HG03521 (cell line): ENCODE data around the gene CLNK.

ENCODE experiments used
- ATAC-seq: cut with Tn5 transposase; IDR thresholded peaks from one replicate; pipeline ENCODE4 v1.9.1; 2021; ENCODE audit warnings: mild to moderate bottlenecking, moderate library complexity; ENCODE audit not compliant: unreplicated experiment

Gene CLNK

DNA sequence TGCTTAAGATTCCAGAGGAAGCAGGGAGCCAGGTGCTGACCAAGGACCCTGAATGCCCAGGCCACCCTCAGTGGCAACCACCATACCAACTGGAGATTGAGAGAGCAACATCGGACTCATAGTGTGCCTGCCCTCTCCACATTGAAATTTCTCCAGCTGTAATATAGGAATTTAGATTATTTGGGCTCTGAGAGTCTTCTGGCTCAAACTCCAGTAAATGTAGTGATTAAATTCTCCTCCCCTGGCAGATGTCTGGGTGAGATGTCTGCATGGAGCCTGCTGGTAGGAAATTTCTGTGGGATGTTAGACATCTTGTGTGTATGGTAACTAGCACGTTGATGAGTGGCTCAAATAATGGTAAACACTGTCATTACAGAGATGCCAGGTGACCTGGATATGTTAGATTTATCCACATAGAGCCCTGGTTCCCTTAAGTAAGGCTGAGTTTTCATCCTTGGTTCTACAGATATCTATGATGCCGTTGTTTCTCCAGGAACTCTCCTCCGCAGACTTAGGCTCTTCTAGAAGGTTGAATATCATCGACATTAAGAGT lies 70.6 kb downstream of the CLNK start:
- ATAC-seq = no peak

DNA sequence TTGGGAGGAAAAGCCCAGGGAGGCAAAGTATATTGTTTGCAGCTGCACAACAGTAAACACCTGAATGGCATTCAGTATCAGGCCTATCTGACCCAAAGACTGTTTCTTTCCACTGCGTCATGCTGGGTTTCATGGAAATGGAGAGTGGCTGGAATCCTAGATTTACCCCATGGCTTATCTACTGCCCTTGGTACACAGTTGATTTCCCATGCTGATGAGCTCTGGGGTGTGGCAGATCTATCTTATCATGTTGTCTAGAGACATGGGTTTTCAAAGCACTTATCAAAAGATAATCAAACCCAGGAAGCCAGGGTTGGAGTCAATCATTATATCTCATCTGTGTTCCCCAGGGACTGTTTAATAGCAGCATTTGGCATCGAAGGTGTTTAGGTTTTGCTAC lies 72.1 kb downstream of the CLNK start:
- no peak for ATAC-seq

DNA sequence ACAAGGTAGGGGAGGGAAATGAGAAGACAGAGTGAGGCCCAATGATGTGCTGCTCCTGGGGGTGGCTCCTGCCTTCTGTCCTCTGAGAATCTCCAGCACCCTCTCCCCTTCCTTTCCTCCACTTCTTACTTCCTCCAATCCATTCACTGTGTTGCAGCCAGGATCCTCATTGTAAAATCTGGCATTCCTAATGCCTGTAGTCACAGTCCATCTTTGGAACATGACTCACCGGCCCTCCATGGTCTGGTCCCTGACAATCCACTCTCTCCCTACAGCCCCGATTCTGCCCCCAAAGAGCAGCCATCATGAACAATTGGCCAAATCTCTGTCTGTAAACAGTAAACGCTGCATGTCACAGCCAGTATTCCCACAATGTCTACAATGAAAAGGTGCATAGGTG lies 72.9 kb downstream of the CLNK start:
- no peak for ATAC-seq

DNA sequence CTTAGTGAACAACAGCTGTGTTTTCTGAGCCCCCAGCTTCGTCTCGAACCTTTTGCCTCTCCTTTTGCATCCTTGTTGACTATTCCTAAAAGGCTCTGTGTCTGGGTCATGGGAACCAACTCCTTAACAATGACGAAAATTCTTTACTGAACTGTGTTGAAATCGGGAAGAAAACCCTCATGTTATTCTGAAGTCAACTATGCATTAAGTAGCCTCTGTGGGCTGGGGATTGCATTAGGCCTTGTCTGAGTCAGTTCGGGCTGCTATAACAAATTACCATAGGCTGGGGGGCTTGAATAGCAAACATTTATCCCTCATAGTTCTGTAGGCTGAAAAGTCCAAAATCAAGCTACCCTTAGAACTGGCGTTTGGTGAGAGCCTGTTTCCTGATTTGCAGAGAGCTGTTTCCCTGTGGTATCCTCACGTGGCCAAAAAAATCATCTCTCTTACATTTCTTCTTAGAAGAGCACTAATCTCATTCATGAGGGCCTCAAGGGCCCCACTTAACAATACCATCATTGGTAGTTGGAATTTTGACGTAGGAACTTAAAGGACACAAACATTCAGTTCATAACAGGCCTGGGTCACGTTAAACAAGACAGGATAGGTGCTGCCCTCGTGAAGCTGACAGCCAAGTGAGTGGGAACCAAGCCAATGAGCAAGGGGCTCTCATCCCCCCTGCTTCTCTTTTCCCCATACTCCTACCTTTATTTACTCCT lies 75.9 kb downstream of the CLNK start:
- no peak for ATAC-seq

DNA sequence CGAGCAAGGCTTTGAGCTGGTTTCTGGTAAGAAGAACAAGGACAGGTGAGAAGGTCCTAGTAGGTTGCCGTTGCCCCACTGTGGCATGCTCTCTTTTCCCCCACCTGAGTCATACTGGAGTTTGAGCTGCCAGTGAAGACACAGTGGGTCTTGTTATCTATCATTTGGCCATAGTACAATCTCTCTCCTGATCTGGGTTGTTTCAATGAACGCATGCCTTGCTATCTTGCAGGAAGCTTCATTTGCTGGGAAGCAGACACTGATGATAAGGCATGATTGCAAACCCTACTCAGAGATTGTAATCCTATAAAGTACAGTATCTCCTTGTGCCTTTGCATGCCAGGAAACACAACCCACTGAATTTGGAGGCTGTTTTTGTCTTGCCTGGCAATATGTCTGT lies 77.4 kb downstream of the CLNK start:
- no peak for ATAC-seq

DNA sequence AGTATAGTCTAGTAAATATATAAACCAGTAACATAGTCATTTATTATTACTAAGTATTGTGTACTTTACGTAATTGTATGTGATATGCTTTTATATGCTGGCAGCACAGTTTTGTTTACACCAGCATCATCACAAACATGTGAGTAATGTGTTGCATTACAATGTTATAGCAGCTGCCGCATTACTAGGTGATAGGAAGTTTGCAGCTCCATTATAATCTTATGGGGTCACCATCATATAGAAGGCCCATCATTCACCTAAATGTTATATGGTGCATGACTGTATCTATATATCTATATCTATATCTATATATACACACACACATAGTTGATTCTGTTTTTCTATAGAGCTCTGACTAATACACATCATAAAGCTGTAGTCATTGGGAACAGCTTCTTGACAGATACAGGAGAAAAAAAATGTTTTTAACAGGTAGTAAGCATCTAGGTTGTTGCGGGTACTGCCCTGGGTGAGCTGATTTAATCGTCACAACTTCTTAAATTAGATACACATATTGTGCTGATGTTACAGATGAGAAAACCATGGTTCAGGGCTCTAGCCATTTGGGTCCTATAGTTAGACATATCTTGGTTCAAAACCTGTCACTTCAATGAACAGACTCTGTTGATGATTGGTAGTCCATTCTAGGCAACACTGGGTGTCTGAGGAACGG lies 77.9 kb downstream of the CLNK start:
- ATAC-seq = no peak

DNA sequence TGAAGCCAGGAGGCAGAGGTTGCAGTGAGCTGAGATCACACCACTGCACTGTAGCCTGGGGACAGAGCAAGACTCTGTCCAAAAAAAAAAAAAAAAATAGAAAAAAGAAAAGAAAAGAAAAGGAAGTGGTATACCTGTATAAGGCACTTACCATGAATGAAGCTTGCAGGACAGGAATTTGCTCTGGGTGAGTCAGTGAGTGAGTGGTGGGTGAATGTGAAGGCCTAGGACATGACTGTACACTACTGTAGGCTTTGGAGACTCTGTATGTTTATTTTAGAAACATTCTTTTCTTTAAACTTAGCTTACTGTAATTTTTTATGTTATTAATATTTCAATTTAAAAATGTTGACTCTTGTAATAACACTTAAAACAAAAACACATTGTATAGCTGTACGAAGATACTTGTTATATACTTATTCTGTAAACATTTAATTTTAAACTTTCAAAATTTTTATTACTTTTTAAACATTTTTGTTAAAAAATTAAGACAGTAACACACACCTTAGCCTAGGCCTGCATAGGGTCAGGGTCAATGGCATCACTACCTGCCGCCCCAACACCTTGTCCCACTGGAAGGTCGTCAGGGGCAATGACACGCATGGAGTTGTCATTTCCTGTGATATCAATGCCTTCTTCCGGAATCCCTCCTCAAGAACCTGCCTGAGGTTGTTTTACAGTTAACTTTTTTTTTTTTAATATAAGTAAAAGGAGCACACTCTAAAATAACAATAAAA lies 78.7 kb downstream of the CLNK start:
- ATAC-seq = no peak

DNA sequence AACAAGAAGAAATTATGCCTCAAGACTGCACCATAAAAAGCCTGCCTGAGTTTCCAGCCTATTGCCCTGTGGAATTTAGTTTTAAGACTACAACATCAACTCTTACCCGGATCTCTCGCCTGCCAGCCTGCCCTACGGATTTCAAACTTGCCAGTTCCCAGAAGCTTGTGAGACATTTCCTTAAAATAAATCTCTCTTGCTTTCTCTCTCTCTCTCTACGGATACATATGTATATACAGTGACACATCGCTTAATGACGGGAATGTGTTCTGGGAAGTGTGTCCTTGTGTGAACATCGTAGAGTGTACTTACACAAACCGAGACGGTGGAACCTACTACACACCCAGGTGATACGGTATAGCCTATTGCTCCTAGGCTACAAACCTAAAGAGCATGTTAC lies 79.5 kb downstream of the CLNK start:
- no peak for ATAC-seq

DNA sequence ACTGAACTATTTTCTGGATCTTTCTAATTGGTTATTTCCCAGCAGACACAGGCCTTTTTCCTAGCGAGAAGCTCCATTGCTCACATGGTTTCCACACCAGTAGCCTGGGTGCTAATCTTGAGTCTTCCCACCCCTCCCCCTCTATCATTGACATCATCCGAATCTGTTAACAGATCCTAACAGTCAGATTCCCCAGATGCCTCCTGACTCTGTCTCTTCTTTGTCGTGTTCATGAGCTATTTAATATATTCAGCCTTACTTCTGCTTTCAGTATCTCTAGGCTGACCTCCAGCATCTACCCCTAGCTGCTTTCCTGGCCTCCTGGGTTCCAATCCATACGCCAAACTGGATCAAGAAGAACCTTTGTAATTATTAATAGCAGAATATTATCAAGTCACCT lies 85.0 kb downstream of the CLNK start:
- ATAC-seq = no peak

DNA sequence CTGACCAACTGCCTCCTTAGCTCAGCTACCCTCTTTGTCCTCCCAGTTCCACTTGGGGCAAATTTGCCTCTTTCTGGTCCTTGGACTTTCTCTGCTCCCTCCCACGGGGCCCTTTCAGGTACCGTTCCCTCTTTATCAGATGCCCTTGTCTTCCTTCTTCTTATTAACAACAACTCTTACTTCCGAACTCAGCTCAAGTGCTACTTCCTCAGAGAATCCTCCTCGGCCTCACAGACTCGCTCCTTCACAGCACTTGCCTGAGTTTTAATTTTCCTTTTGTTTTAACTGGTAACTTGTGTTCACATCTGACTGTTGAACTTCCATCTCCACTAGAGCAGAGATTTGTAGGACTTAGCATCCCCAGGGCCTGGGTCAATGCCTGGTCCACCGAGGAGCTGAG lies 85.7 kb downstream of the CLNK start:
- no peak for ATAC-seq

DNA sequence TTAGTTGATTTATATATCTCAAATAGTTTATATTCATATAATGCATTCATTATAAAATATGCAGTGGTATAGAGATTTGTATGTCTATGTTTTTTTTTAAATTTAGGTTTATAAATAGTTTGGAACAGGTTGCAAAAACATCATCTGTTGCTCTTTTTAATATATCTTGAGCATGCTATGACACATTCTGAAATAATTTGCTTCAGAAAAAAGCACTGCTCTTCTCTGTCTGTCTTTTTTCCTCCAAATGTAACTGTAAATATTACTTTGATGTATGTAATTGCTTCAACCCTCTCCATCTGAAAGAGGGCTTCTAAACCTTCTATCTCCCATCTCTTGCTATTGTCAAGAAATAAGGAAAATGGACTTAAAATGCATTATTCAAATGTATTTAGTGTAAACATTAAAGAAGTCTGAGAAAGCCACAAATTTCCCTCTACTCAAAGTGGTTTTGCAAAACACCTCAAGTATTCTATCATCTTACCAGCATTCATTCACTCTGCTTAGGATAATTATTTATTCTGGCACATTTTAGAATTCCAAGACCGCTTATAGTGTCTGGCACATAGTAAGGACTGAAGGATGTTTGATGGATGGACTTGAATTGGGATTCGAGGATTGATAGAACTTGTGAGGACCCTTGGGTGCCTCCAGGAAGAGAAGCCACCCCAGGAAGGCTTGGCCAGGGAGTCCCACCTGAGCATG lies 87.8 kb downstream of the CLNK start:
- ATAC-seq = no peak

DNA sequence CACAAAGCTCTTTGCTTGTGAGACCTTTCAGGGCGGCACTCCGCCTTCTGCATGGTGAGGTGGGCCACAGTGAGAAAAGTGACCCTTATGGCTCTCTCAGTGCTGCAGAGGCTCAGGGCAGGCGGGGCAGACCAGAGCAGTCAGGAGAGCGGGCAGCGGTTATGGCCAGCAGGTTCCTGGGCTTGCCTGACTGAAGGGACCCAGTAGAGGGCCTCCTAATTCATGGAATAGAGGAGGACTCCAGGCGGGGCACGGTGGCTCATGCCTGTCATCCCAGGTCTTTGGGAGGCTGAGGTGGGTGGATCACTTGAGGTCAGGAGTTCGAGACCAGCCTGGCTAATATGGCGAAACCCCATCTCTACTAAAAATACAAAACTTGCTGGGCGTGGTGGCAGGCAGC lies 91.4 kb downstream of the CLNK start:
- no peak for ATAC-seq

DNA sequence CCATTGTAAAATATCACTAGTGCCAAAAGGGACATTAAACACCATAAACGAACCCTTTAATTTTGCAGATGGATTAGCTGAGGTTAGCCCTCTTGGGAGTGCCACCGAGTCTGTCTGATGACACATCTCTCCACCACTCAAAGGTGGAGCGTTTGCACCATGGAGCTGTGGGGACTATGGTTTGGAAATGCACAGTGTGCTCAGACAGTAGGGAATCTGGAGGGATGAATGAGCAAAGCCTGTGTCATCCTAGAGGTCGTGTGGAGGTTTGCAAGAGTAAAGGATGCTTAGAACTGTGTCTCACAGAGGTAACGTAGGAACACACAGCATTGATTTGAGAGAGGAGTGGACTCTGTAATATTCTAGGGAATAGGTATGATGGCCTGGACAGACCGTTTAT lies 93.7 kb downstream of the CLNK start:
- no peak for ATAC-seq

DNA sequence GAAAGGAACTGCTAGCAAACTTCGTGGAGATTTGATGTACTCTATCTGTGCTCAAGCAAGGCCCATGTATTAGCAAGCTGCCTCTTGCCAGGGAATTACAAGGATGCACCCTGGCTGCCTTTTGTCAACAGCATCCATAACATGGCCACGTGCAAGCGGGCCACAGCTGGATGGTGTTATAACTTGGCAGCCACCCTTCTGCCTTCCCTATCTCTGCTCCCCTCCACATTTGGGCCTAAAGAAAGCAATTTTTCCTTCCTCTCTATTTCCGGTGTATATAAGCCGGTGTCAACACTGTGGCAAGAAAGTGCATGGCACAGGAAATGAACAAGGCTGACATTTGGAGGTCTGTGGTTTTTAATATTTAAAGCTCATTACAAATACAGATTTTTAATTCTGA lies 94.8 kb downstream of the CLNK start:
- ATAC-seq = no peak

DNA sequence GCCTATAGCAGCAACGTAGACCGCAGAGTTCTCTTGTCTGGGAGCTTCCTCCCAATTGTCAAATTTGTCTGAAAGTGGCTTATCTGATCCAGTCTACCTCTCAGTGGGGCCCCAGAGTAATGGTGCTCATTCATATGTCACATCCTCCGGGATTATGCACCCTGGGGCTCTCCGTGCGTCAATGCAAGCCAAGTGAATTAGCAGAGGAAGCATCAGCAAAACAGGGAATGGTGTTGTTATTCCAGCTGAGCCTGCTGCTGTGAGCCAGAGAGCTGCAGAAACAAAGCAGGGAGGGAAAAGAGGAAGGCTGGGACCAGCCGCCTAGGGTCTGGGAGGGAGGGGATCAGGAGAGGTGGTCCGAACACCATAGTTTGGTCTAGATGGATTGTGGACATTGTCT lies 95.2 kb downstream of the CLNK start:
- no peak for ATAC-seq

DNA sequence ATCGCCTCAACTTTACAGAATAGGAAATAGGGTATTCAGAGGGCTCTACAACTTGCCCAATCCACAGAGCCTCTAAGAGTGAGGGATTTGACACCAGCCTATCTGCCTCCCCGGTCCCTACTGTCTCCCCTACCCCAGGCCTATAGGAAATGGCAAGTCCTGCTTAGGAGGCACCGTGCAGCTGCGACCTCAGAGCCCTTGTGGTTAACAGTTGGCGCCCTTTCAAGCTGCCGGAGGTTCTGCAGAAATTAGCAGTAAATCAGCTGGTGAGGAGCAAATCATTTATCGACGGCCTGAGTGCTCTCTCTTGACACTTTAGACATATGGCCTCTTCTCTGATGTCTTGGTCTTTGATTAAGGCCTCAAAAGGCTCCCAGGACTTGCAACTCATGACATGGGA lies 96.9 kb downstream of the CLNK start:
- ATAC-seq = no peak

DNA sequence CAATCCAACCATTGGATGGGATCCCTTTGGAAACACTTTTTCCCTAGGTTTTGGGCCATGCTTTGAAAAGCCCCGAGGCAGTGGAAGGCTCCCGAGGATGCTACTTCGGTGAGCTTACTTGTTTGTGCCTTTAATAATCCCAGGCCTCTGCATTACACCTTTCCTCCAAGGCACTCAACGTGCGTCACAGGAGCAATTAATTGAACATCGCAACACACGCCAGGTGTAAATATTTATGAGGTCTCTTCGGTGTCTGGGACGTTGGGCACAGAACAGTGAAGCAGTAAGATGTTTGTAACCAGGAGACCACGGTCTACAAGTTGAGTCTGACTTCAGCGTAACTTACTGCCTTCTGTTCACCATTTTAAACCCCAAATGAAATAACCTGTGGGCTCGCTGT lies 97.3 kb downstream of the CLNK start:
- ATAC-seq = no peak

DNA sequence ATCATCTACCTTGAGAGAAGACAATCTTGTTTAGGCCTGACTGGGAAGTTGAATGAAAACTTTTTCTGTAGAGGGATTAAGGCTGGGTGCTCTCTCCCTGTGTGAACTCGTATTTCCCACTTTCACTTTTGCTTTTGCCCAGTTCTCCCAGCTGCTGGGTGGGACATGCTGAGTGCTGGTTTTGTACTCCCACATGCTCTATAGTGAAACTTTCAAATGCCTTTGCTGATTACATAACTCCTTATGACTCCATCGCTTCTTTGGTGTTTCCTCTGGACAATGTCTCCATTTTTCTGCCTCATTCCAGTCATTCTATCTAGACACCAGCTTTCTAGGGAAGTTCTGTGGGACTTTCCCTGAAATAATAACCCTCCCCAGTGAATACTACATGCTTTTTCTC lies 100.5 kb downstream of the CLNK start:
- ATAC-seq = peak; percentile 49

DNA sequence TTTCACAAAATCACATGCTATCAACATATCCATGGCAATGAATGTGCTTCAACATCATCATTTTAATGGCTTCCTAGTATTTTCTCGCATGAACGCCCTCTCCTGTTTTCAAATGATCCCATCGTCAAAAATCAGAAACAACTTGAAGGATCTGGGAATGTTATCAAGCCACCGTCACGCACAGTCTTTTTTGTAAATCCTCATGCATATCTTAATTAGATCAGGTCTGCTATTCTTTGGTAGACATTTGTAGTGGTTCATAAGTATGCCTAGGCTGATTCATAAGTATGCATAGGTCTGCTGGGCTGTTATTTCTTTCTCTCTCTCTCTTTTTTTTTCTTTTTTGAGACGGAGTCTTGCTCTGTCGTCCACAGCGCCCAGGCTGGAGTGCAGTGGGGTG lies 101.6 kb downstream of the CLNK start:
- ATAC-seq = no peak

DNA sequence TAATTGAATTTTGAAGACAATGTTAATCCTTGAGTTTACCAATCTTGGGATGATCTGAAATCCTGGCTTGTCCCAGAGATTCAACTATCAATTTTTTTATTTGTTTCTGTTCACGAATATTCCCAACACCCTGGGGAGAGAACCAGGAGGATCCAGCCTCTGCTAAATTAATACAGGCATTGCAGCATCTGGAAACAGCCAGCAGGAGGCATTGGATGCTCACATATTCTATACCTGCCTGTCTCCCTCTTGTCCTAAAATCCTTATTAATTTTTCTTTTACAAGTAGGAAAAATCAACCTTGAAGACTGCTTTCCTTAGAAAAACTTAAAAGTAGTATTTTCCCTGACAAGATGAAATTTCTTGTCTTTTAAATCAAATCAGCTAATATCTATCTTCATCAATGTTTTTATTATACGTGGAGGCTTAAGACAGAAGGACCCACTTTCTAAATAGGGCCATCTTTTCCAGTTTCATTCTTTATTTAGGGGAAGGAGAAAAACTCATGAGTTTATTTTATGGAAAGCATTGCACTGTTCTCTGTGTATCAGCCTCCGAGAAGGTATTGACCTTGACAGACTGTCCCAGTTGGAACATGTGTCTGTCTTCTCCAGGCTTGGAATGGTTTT lies 102.4 kb downstream of the CLNK start:
- no peak for ATAC-seq

DNA sequence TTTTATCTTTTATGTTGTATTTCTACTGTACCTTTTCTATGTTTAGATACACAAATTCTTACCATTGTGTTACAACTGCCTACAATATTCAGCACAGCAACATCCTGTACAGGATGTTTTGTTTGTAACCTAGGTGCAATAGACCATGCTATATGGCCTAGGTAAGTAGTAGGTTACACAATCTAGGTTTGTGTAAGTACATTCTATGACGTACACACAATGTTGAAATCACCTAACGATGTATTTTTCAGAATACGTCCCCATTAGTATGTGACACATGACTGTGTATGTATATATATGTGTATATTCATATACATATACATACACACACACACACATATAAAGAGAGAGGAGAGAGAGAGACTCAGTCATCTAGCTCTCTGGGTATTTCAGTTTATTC lies 103.5 kb downstream of the CLNK start:
- no peak for ATAC-seq
